Ramos (cell line): ENCODE results near the gene PLEKHF1.

ENCODE experiments used
- in situ Hi-C: fragments of 300-500 bp; cut with MboI; formaldehyde crosslinking; loops from one replicate; pipeline ENCODE4 v1.14.3; 2022; ENCODE audit warnings: low sequenced_read_pairs; ENCODE audit not compliant: unreplicated experiment

PLEKHF1 gene

DNA sequence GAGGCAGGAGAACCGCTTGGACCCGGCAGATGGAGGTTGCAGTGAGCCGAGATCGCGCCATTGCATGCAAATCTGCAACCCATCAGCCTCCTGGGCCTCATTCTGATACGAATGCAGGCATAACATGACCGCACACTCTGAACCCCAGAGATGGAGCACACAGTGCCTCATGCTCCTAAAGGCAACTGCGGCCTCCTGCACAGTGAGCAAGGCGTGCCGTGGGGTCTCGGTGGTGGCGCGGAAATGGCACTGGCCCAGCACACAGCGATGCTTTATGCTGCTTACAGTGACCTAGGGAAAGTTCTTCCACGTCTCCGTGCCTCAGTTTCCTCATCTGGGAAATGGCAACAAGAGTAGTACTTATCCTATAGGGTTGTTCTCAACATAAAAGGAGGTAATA lies 51.8 kb downstream of the PLEKHF1 start:
- in situ Hi-C loops: no loop called here

DNA sequence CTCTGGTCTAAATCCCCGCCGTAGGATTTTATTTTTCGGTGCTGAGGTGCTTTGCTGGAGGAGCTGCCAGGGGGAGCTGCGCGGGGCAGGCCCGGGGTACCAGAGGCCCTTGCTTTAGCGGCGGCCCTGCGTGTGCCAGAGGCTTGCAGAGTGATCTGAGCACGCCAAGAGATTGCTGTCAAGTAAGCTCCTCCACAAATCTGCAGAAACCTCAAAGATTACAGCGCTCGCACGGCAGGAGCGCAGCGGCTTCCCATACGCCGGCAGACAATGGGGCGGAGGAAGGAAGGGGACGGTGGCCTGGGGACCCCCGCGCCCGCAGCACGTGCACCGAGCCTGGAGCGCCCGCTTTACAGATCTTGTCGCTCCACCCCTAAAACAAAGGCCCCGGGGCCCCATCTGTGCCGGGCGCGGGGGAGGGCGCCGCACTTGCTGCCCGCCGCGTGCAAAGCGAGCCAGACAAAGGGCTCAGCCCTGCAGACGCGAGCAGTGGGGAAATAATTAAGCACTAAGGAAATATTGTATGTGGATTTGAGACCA lies 58.9 kb downstream of the PLEKHF1 start:
- in situ Hi-C loops: no loop called here

DNA sequence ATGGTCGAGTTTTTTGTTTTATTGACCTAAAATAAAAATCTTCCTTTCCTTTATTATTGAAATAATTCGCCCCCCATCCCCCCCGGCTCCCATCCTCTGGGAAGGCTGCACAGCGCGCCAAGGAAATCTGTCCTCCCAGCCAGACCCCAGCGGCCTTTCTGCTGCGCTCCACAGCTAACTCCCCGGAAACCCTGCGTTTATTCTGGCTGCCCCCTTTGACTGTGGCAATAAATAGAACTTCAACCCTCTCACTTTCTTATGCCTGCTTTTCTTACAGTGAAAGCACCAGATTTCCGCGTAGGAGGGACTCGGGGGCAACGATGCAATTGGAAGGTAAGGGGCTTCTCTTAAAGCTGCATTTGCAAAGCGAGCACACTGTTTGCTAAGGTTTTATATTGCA lies 59.5 kb downstream of the PLEKHF1 start:
- in situ Hi-C loops: no loop called here
